K562 (cell line): ENCODE data around the gene VAC14. TPM values are rescaled to one million over a fixed set of nuclear protein-coding genes. Genes with fewer than 3 reads are reported as not detected.

Experiments used
- ATAC-seq: fragments of 200-7000 bp; cut with Tn5 transposase; 3 replicates; pipeline ENCODE4 v1.9.1; 2020; ENCODE audit warnings: moderate library complexity
- BruUV-seq: library from RNA; stranded (reverse); fragments of 400-500 nt; replicated peaks from 2 replicates; lab custom pipeline; 2021; lab: Mats Ljungman, UMichigan
- CTCF ChIA-PET: fragments of 300-600 bp; formaldehyde crosslinking; extraction: SDS; loops from one replicate; lab custom pipeline; 2021; ENCODE audit warnings: low intra/inter-chr PET ratio; lab: Yijun Ruan, JAX
- POLR2A ChIA-PET: fragments of 300-600, 350-650 bp; sonication (Branson Sonifier 250); formaldehyde crosslinking; extraction: SDS; loops from one replicate; lab custom pipeline; 2021; ENCODE audit warnings: antibody characterized with exemption, inconsistent platforms; lab: Yijun Ruan, JAX
- DNase-seq, 4 experiments: peaks; one replicate each; pipeline versions ENCODE4 v3.0.0 to v3.0.0-alpha.2; 2011 to 2018; ENCODE audit warnings: low spot score in 3 of 4, mixed read lengths in 3 of 4; ENCODE audit errors: extremely low read depth in 1 of 4
- FAIRE-seq: peaks from 2 replicates; lab custom pipeline; 2011; peaks lifted over from hg19 to GRCh38; lab: Jason Lieb, UNC
- H2AFZ ChIP-seq: 2 replicates; pipeline ENCODE4 v1.6.0; 2011; ENCODE audit warnings: low read depth, low read length, control low read depth, inconsistent platforms
- H3K27ac ChIP-seq: fragments of 200-600 bp; 3 replicates; pipeline ENCODE4 v1.8.0; 2011; ENCODE audit warnings: low read depth, mild to moderate bottlenecking, control low read depth, inconsistent platforms, low read length, moderate library complexity, mixed read lengths; ENCODE audit errors: extremely low read depth
- H3K27me3 ChIP-seq, 2 experiments: fragments of 300-600 bp in 1 of 2; 2 replicates in 1 of 2; 3 replicates in 1 of 2; pipeline versions ENCODE4 v1.6.0 to v1.8.0; 2011; ENCODE audit warnings: inconsistent platforms in 2 of 2, low read length in 2 of 2, mild to moderate bottlenecking in 1 of 2, mixed read lengths in 1 of 2, moderate library complexity in 1 of 2; ENCODE audit not compliant: control insufficient read depth in 2 of 2, insufficient read depth in 2 of 2
- H3K36me3 ChIP-seq: fragments of 300-600 bp; 3 replicates; pipeline ENCODE4 v1.8.0; 2011; ENCODE audit warnings: mild to moderate bottlenecking, low read length, inconsistent platforms; ENCODE audit not compliant: control insufficient read depth, insufficient read depth
- H3K4me1 ChIP-seq, 2 experiments: fragments of 200-600 bp in 1 of 2; replicated peaks in 1 of 2; 2 replicates in 1 of 2; 3 replicates in 1 of 2; pipeline versions ENCODE4 v1.5.1 to v1.8.0; 2011; ENCODE audit warnings: inconsistent platforms in 2 of 2, low read length in 2 of 2, mild to moderate bottlenecking in 1 of 2, mixed read lengths in 1 of 2, moderate library complexity in 1 of 2; ENCODE audit not compliant: control insufficient read depth in 2 of 2, insufficient read depth in 2 of 2
- H3K4me2 ChIP-seq: 2 replicates; pipeline ENCODE4 v1.6.1; 2011; ENCODE audit warnings: low read length, control low read depth, inconsistent platforms, mixed read lengths; ENCODE audit not compliant: insufficient read depth
- H3K4me3 ChIP-seq: fragments of 200-600 bp; sonication (generic), shearing (Covaris generic); 2 replicates; pipeline ENCODE4 v1.5.1; 2016; ENCODE audit warnings: control low read depth, inconsistent platforms
- H3K79me2 ChIP-seq: fragments of 200-600 bp; 3 replicates; pipeline ENCODE4 v1.8.0; 2011; ENCODE audit warnings: low read length, inconsistent platforms; ENCODE audit not compliant: control insufficient read depth, insufficient read depth
- H3K9ac ChIP-seq, 2 experiments: 2 replicates each; pipeline versions ENCODE4 v1.6.0 to v1.6.1; 2011; ENCODE audit warnings: low read depth in 2 of 2, low read length in 2 of 2, control low read depth in 1 of 2, inconsistent platforms in 1 of 2, mild to moderate bottlenecking in 1 of 2, mixed read lengths in 1 of 2; ENCODE audit not compliant: insufficient read depth in 1 of 2
- H3K9me1 ChIP-seq: one replicate; pipeline ENCODE4 v1.6.0; 2011; ENCODE audit warnings: inconsistent platforms, mild to moderate bottlenecking, low read length, moderate library complexity; ENCODE audit not compliant: control insufficient read depth, insufficient read depth
- H3K9me3 ChIP-seq: replicated peaks from 2 replicates; pipeline ENCODE4 v1.5.1; 2011; ENCODE audit warnings: low read depth, low read length, inconsistent platforms; ENCODE audit not compliant: control insufficient read depth, insufficient read depth
- H4K20me1 ChIP-seq: replicated peaks from 2 replicates; pipeline ENCODE4 v1.6.1; 2011; ENCODE audit warnings: low read length, inconsistent platforms, mixed read lengths; ENCODE audit not compliant: control insufficient read depth, insufficient read depth
- ARID4B ChIP-seq: sonication (generic); formaldehyde crosslinking; IDR thresholded peaks from 2 replicates; pipeline ENCODE4 v1.8.0; 2022; ENCODE audit warnings: mild to moderate bottlenecking, missing genetic modification reagents
- COPS2 ChIP-seq: fragments of 450-650 bp; conservative IDR thresholded peaks from 2 replicates; pipeline ENCODE4 v1.6.1; 2016; ENCODE audit warnings: mild to moderate bottlenecking, moderate library complexity
- CXXC5 ChIP-seq: fragments of 250-450 bp; sonication (Bioruptor Pico); IDR thresholded peaks from 2 replicates; pipeline ENCODE4 v1.8.0; 2022; ENCODE audit warnings: inconsistent platforms, mild to moderate bottlenecking, moderate library complexity
- KAT7 ChIP-seq: sonication (generic); formaldehyde crosslinking; IDR thresholded peaks from 2 replicates; pipeline ENCODE4 v1.8.0; 2022; ENCODE audit warnings: missing genetic modification reagents, mild to moderate bottlenecking, borderline replicate concordance
- MXD1 ChIP-seq: fragments of 250-450 bp; sonication (Bioruptor Pico); IDR thresholded peaks from 2 replicates; pipeline ENCODE4 v1.8.0; 2021; ENCODE audit warnings: borderline replicate concordance, mild to moderate bottlenecking, moderate library complexity; ENCODE audit not compliant: poor library complexity, severe bottlenecking
- NFRKB ChIP-seq: fragments of 450-650 bp; IDR thresholded peaks from 2 replicates; pipeline ENCODE4 v1.6.1; 2016; ENCODE audit warnings: low read depth
- TRIM24 ChIP-seq, 2 experiments: fragments of 450-650 bp; IDR thresholded peaks; 2 replicates each; pipeline ENCODE4 v1.6.1; 2016
- ZBTB43 ChIP-seq: sonication (generic); formaldehyde crosslinking; IDR thresholded peaks from 2 replicates; pipeline ENCODE4 v1.8.0; 2023; ENCODE audit warnings: mild to moderate bottlenecking, missing genetic modification reagents
- ZBTB8A ChIP-seq: fragments of 450-650 bp; IDR thresholded peaks from 2 replicates; pipeline ENCODE4 v1.6.1; 2018; ENCODE audit warnings: mild to moderate bottlenecking, moderate library complexity; ENCODE audit not compliant: partially characterized antibody
- ZNF639 ChIP-seq, 2 experiments: fragments of 200-800 bp in 1 of 2; sonication (Bioruptor generic) in 1 of 2; sonication (generic) in 1 of 2; formaldehyde crosslinking in 1 of 2; IDR thresholded peaks in 1 of 2; conservative IDR thresholded peaks in 1 of 2; 2 replicates each; pipeline versions ENCODE4 v1.5.0 to v1.6.1; 2016 to 2020; ENCODE audit warnings: missing compliant biosample characterization in 1 of 2, missing genetic modification characterization in 1 of 2, missing genetic modification reagents in 1 of 2
- WGBS: fragments of 100-300 bp; shearing (Covaris generic); methylation state at CpG from one replicate; pipeline ENCODE4 v1.1.6; 2016; ENCODE audit warnings: low coverage, mixed read lengths; ENCODE audit not compliant: insufficient coverage; ENCODE audit errors: missing lambda C conversion rate; 5-methylcytosine and 5-hydroxymethylcytosine counted together
- in situ Hi-C: fragments of 300-500 bp; cut with MboI; formaldehyde crosslinking; loops from 4 replicates; pipeline ENCODE4 v1.15.0; 2018; ENCODE audit warnings: inconsistent platforms, mixed read lengths
- intact Hi-C: fragments of 100-400 bp; cut with micrococcal nuclease; formaldehyde crosslinking; loops from 2 replicates; pipeline ENCODE4 v1.14.2; 2022
- polyA plus RNA-seq, 8 experiments: library from polyadenylated mRNA; depleted of rRNA in 4 of 8; stranded (reverse) in 5 of 8; unstranded in 3 of 8; fragments of >200 nt; fragmentation: Nextera tagmentation in 2 of 8; fragmentation: Illumina TruSeq in 1 of 8; extraction: Ambion mirVana in 2 of 8; extraction: Trizol in 1 of 8; gene quantifications; 2 replicates each; pipeline versions ENCODE4 v1.2.1 to v1.2.3, GENCODE V29; 2011 to 2014; ENCODE audit warnings: inconsistent platforms in 1 of 8, missing spikeins in 1 of 8
- total RNA-seq, 7 experiments: library from RNA; depleted of rRNA in 6 of 7; stranded (reverse); fragments of >200 nt in 6 of 7; fragmentation: Illumina TruSeq in 2 of 7; extraction: Trizol in 2 of 7; gene quantifications; 2 replicates each; pipeline versions ENCODE4 v1.2.1 to v1.2.3, GENCODE V29; 2011 to 2021; ENCODE audit warnings: low replicate concordance in 1 of 7

Gene VAC14
- total and polyA plus RNA-seq, 9 of the 15 experiments (the other 6 are each of a cell fraction or from before 2014, with no cell fraction given), result 1.3 to 41.6 (median 26.6) TPM

- TF ChIP-seq KAT7 (CRISPR knock-in tag) (no peak), COPS2 (no peak), TRIM24 (IDR thresholded peaks at IDR 0.05) (no peak), CXXC5 (no peak)
- TF ChIP-seq, all 486 proteins: peak for 0
Observed at GRCh38 chr16:70665113-70665694, 135.8 kb downstream of the VAC14 start (continued).

GRCh38 chr16:70664325-70665112, 136.4 kb downstream of the VAC14 start:
- Histone ChIP-seq H3K4me1 (peaks cover 0 to 34% of the 10 kb centered on the region in 2 experiments; a peak in 2 of 5 replicates), H3K9me1 (no peaks in the 10 kb centered on the region), H3K4me3 (no peak overlapping the region), H3K27ac (no peak overlapping the region), H4K20me1 (no peaks in the 10 kb centered on the region), H3K79me2 (no peaks in the 10 kb centered on the region), H3K4me2 (no peak overlapping the region), H3K27me3 (no peaks in the 10 kb centered on the region), H3K9ac (no peak overlapping the region; a peak in 1 of 4 replicates), H3K9me3 (no peaks in the 10 kb centered on the region), H3K36me3 (peaks cover 62% of the 10 kb centered on the region), H2AFZ (no peak overlapping the region)
- ChIA-PET POLR2A (interaction anchor here (0.6 to 1.0 kb wide), 2 partner anchors 8 to 11 kb away, joined by 3 to 4 read pairs; no protein-coding TSS in a partner anchor), CTCF (interaction anchor here (0.6 kb wide), 1 partner anchor 12 kb away, joined by 4 read pairs; no protein-coding TSS in a partner anchor)
- BruUV-seq, result no TSS peak
- no peak for DNase-seq
- in situ Hi-C loops (no loop called here), intact Hi-C loops (no loop called here)
- FAIRE-seq, result no peak
- WGBS, result 94% methylated on average over 32 of the region's 39 CpGs
- no peak for ATAC-seq
- no peak for TF ChIP-seq ZBTB43 (CRISPR knock-in tag)
- no peak for TF ChIP-seq ARID4B (CRISPR knock-in tag)
- no peak for TF ChIP-seq ZNF639 (CRISPR knock-in tag; conservative IDR thresholded peaks at IDR 0.05 in 1 of 2, IDR thresholded peaks at IDR 0.05 in 1 of 2)
- no peak for TF ChIP-seq ZBTB8A
- TF ChIP-seq NFRKB, result no peak
- TF ChIP-seq MXD1 (CRISPR knock-in tag), result no peak
